Testis (tissue), 3 donors: ENCODE measurements around the gene AMY2A. TPM values are rescaled to one million over a fixed set of nuclear protein-coding genes. Genes with fewer than 3 reads are reported as not detected.
"Not testable (repeated sequence)": the region's sequence is repeated elsewhere in the genome, so short reads cannot be mapped to it uniquely, and the experiment has no call there.

ENCODE experiments used
- DNase-seq: peaks from one replicate; pipeline ENCODE4 v3.0.0-alpha.2; 2019
- H3K27ac ChIP-seq, 2 donors: fragments of 200-600 bp; sonication (generic); one replicate each; pipeline ENCODE4 v1.5.1; 2019
- H3K27me3 ChIP-seq: fragments of 200-600 bp; sonication (generic); one replicate; pipeline ENCODE4 v1.5.1; 2019
- H3K36me3 ChIP-seq: fragments of 200-600 bp; sonication (generic); one replicate; pipeline ENCODE4 v1.5.1; 2017; ENCODE audit warnings: low read depth; ENCODE audit errors: missing control alignments
- H3K4me1 ChIP-seq: fragments of 200-600 bp; sonication (generic); one replicate; pipeline ENCODE4 v1.5.1; 2019
- H3K4me3 ChIP-seq, 2 donors: fragments of 200-600 bp; sonication (generic); one replicate each; pipeline ENCODE4 v1.5.1; 2017 to 2019
- H3K9me3 ChIP-seq: fragments of 200-600 bp; sonication (generic); one replicate; pipeline ENCODE4 v1.5.1; 2017
- WGBS, 2 donors: methylation state at CpG; one replicate each; pipeline ENCODE4 v1.1.5; 2018; 5-methylcytosine and 5-hydroxymethylcytosine counted together
- intact Hi-C: fragments of 100-400 bp; cut with DNase I; formaldehyde crosslinking; loops from one replicate; pipeline ENCODE4 v1.15.1; 2023; ENCODE audit warnings: low total_unique reads
- polyA plus RNA-seq: library from polyadenylated mRNA; stranded (reverse); fragments of 350-450 nt; fragmentation: Illumina TruSeq; extraction: RNeasy Lipid Tissue Mini Kit (QIAGEN cat#74804); gene quantifications from one replicate; pipeline ENCODE4 v1.2.3, GENCODE V29; 2014; ENCODE audit warnings: low read depth, low replicate concordance; ENCODE audit not compliant: insufficient read depth
- small RNA-seq, 2 donors: library from RNA; depleted of rRNA; stranded (forward); fragments of <200 nt; gene quantifications; one replicate each; pipeline ENCODE3, GENCODE V24; 2016
- total RNA-seq, 2 donors: library from RNA; depleted of rRNA; stranded (reverse); fragments of >200 nt; gene quantifications; one replicate each; pipeline ENCODE4 v1.2.3, GENCODE V29; 2016

Gene AMY2A
- total and polyA plus RNA-seq, 3 donors from 2014 or later = 0.24 to 0.99 (median 0.63) TPM

DNA sequence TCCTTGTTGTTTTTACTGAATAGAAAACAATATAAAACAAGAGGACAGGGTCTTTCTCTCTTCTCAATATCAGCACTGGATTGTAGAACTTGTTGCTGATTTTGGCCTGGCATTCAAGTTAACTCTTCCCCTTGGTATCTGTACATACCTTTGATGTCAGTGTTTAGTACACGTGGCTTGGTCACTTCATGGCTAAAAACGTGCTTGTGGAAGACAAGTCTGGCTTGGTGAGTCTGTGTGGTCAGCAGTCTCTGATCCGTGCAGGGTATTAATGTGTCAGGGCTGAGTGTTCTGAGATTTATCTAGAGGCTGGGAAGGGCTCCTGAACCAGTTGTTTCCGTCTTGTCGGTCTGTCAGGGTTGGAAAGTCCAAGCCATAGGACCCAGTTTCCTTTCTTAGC, 38.2 kb downstream of the AMY2A start, which contains the start of gene AMY1A:
AMY1A (plus strand) TSS at position 301 of the 400 bp plus-strand sequence. CDS start 571 bp downstream, outside the sequence.
- H3K27ac ChIP-seq, H3K4me1 ChIP-seq, H3K27me3 ChIP-seq, H3K36me3 ChIP-seq, intact Hi-C loops, H3K4me3 ChIP-seq, H3K9me3 ChIP-seq, DNase-seq: not testable (repeated sequence)
- WGBS, 2 donors = no CpG with 5 or more reads among the region's 5 CpGs

Small RNA genes lying within 50 kb of the gene (small RNA-seq; reads per million reads assigned to genes)
- gene AC105272.1 = 0 reads per million in 2 donors

Other genes starting within 250 kb of the AMY2A start
- 10 to 100 TPM; 48.6 to 62.0 TPM for gene RNPC3, start 91.7 kb upstream of the AMY2A start, total RNA-seq
- 18.7 TPM for gene RNPC3, start 91.7 kb upstream of the AMY2A start, polyA plus RNA-seq
- gene AMY2B, start 45.8 kb upstream of the AMY2A start, total RNA-seq = 10 to 100 TPM; 16.0 to 19.4 TPM
- 6.6 TPM for gene AMY2B, start 45.8 kb upstream of the AMY2A start, polyA plus RNA-seq
- gene AMY1A, start 38.3 kb downstream of the AMY2A start, total RNA-seq = not detected
- gene AMY1A, start 38.3 kb downstream of the AMY2A start, polyA plus RNA-seq = 1.1 TPM
- not detected for gene AMY1B, start 78.8 kb downstream of the AMY2A start, total RNA-seq
- 1.1 TPM for gene AMY1B, start 78.8 kb downstream of the AMY2A start, polyA plus RNA-seq
- gene AMY1C, start 132.5 kb downstream of the AMY2A start, total RNA-seq = 1 to 10 TPM in 1 of 2 donors, under 1 TPM in 1; 0.81 to 1.7 TPM
- 4.4 TPM for gene AMY1C, start 132.5 kb downstream of the AMY2A start, polyA plus RNA-seq